Astrocyte (in vitro differentiated cells and primary cell): ENCODE results near the gene CAMK1D. TPM values are rescaled to one million over a fixed set of nuclear protein-coding genes. Genes with fewer than 3 reads are reported as not detected.

ENCODE experiments used
- DNase-seq: peaks from one replicate; pipeline ENCODE4 v3.0.0-alpha.2; 2010; ENCODE audit warnings: low read depth
- FAIRE-seq: peaks from 2 replicates; lab custom pipeline; 2011; peaks lifted over from hg19 to GRCh38; lab: Jason Lieb, UNC
- H2AFZ ChIP-seq: 2 replicates; pipeline ENCODE4 v1.6.0; 2012; ENCODE audit warnings: low read depth, low read length, inconsistent platforms
- H3K27ac ChIP-seq: 2 replicates; pipeline ENCODE4 v1.5.1; 2011; ENCODE audit warnings: low read depth, low read length, inconsistent platforms
- H3K27me3 ChIP-seq: 2 replicates; pipeline ENCODE4 v1.6.0; 2011; ENCODE audit warnings: low read length, inconsistent platforms; ENCODE audit not compliant: insufficient read depth
- H3K36me3 ChIP-seq: 2 replicates; pipeline ENCODE4 v1.5.1; 2011; ENCODE audit warnings: low read length, inconsistent platforms; ENCODE audit not compliant: insufficient read depth
- H3K4me1 ChIP-seq: 2 replicates; pipeline ENCODE4 v1.5.1; 2011; ENCODE audit warnings: low read length, inconsistent platforms; ENCODE audit not compliant: insufficient read depth
- H3K4me2 ChIP-seq: 2 replicates; pipeline ENCODE4 v1.6.0; 2012; ENCODE audit warnings: low read length, inconsistent platforms
- H3K4me3 ChIP-seq: 2 replicates; pipeline ENCODE4 v1.5.1; 2011; ENCODE audit warnings: low read depth, mild to moderate bottlenecking, low read length, inconsistent platforms; ENCODE audit not compliant: insufficient read depth
- H3K79me2 ChIP-seq: 2 replicates; pipeline ENCODE4 v1.6.0; 2012; ENCODE audit warnings: mild to moderate bottlenecking, low read length, inconsistent platforms; ENCODE audit not compliant: insufficient read depth
- H3K9ac ChIP-seq: 2 replicates; pipeline ENCODE4 v1.6.0; 2012; ENCODE audit warnings: mild to moderate bottlenecking, low read length, inconsistent platforms
- H3K9me3 ChIP-seq: 2 replicates; pipeline ENCODE4 v1.5.1; 2012; ENCODE audit warnings: low read depth, mild to moderate bottlenecking, low read length, inconsistent platforms; ENCODE audit not compliant: insufficient read depth
- H4K20me1 ChIP-seq: 2 replicates; pipeline ENCODE4 v1.6.0; 2012; ENCODE audit warnings: low read length, inconsistent platforms; ENCODE audit not compliant: insufficient read depth
- H3K27ac Mint-ChIP-seq: one replicate; pipeline ENCODE4 v1.8.0; 2021; ENCODE audit warnings: mild to moderate bottlenecking, mixed read lengths; ENCODE audit not compliant: unreplicated experiment
- H3K27me3 Mint-ChIP-seq: one replicate; pipeline ENCODE4 v1.8.0; 2021; ENCODE audit warnings: low read depth, mixed read lengths; ENCODE audit not compliant: unreplicated experiment
- H3K36me3 Mint-ChIP-seq: one replicate; pipeline ENCODE4 v1.8.0; 2021; ENCODE audit warnings: low read depth, mixed read lengths; ENCODE audit not compliant: unreplicated experiment
- H3K4me1 Mint-ChIP-seq: one replicate; pipeline ENCODE4 v1.8.0; 2021; ENCODE audit warnings: low read depth, mixed read lengths; ENCODE audit not compliant: unreplicated experiment
- H3K4me3 Mint-ChIP-seq: one replicate; pipeline ENCODE4 v1.8.0; 2021; ENCODE audit warnings: mild to moderate bottlenecking, moderate library complexity, mixed read lengths; ENCODE audit not compliant: unreplicated experiment
- H3K9me3 Mint-ChIP-seq: one replicate; pipeline ENCODE4 v1.8.0; 2021; ENCODE audit warnings: mild to moderate bottlenecking, mixed read lengths; ENCODE audit not compliant: unreplicated experiment
- CTCF ChIP-seq: IDR thresholded peaks from 2 replicates; pipeline ENCODE4 v1.5.1; 2011; ENCODE audit warnings: low read depth, mild to moderate bottlenecking, inconsistent platforms, low read length, moderate library complexity; ENCODE audit not compliant: insufficient read depth
- EZH2 ChIP-seq: IDR thresholded peaks from 2 replicates; pipeline ENCODE4 v1.6.1; 2012; ENCODE audit warnings: mild to moderate bottlenecking, low read length, inconsistent platforms; ENCODE audit not compliant: insufficient read depth
- total RNA-seq: library from RNA; stranded (reverse); gene quantifications from 2 replicates; pipeline ENCODE4 v1.2.1, GENCODE V29; 2021

CAMK1D gene
- total RNA-seq, 1 donor from 2014 or later = 23.6 TPM

- no peak overlapping the region for H3K4me2 ChIP-seq
- no peaks in the 10 kb centered on the region for H3K27me3 ChIP-seq
- FAIRE-seq (no peak), DNase-seq (no peak)
- no peaks in the 10 kb centered on the region for H3K36me3 Mint-ChIP-seq
- H2AFZ ChIP-seq = no peak overlapping the region
- peaks cover 16% of the 10 kb centered on the region for H3K4me1 ChIP-seq
- H3K79me2 ChIP-seq = no peaks in the 10 kb centered on the region
- H3K27ac Mint-ChIP-seq = no peak overlapping the region
- peaks cover 22% of the 10 kb centered on the region for H3K4me1 Mint-ChIP-seq
- TF ChIP-seq EZH2 (no peak), CTCF (no peak)
- no peaks in the 10 kb centered on the region for H3K9me3 Mint-ChIP-seq
- H3K4me3 Mint-ChIP-seq = no peak overlapping the region
- no peaks in the 10 kb centered on the region for H3K9me3 ChIP-seq
- H3K36me3 ChIP-seq = no peaks in the 10 kb centered on the region
- no peak overlapping the region for H3K4me3 ChIP-seq
- H3K9ac ChIP-seq = no peak overlapping the region
- no peaks in the 10 kb centered on the region for H4K20me1 ChIP-seq
- no peaks in the 10 kb centered on the region for H3K27me3 Mint-ChIP-seq
- H3K27ac ChIP-seq = no peak overlapping the region
Observed at GRCh38 chr10:12340937-12341336, 8.4 kb upstream of the CAMK1D start.

- Histone ChIP-seq H3K27me3 (no peaks in the 10 kb centered on the region), H3K4me2 (no peak overlapping the region), H3K4me3 (no peak overlapping the region), H4K20me1 (no peaks in the 10 kb centered on the region), H2AFZ (no peak overlapping the region), H3K27ac (no peak overlapping the region), H3K9me3 (no peaks in the 10 kb centered on the region), H3K4me1 (peaks cover 16% of the 10 kb centered on the region), H3K36me3 (no peaks in the 10 kb centered on the region), H3K79me2 (no peaks in the 10 kb centered on the region), H3K9ac (no peak overlapping the region)
- H3K27ac Mint-ChIP-seq = no peak overlapping the region
- no peak overlapping the region for H3K4me3 Mint-ChIP-seq
- TF ChIP-seq EZH2 = no peak
- TF ChIP-seq CTCF = no peak
- no peaks in the 10 kb centered on the region for H3K9me3 Mint-ChIP-seq
- no peak for FAIRE-seq
- no peaks in the 10 kb centered on the region for H3K36me3 Mint-ChIP-seq
- H3K27me3 Mint-ChIP-seq = peaks cover 2% of the 10 kb centered on the region
- DNase-seq = no peak
- peaks cover 22% of the 10 kb centered on the region for H3K4me1 Mint-ChIP-seq
Observed at GRCh38 chr10:12341526-12341925, 7.8 kb upstream of the CAMK1D start.

- peaks cover 7% of the 10 kb centered on the region for H3K4me1 Mint-ChIP-seq
- H3K9ac ChIP-seq = no peak overlapping the region
- no peaks in the 10 kb centered on the region for H3K36me3 ChIP-seq
- peaks cover 8% of the 10 kb centered on the region for H3K4me1 ChIP-seq
- TF ChIP-seq CTCF = no peak
- TF ChIP-seq EZH2 = no peak
- no peaks in the 10 kb centered on the region for H4K20me1 ChIP-seq
- no peaks in the 10 kb centered on the region for H3K27me3 ChIP-seq
- DNase-seq (no peak), FAIRE-seq (no peak)
- H3K9me3 ChIP-seq = no peaks in the 10 kb centered on the region
- H3K27me3 Mint-ChIP-seq = peaks cover 6% of the 10 kb centered on the region
- no peak overlapping the region for H3K27ac Mint-ChIP-seq
- no peak overlapping the region for H3K4me2 ChIP-seq
- H3K4me3 Mint-ChIP-seq = no peak overlapping the region
- H3K4me3 ChIP-seq = no peak overlapping the region
- H3K9me3 Mint-ChIP-seq = no peaks in the 10 kb centered on the region
- no peak overlapping the region for H2AFZ ChIP-seq
- no peaks in the 10 kb centered on the region for H3K36me3 Mint-ChIP-seq
- H3K27ac ChIP-seq = no peak overlapping the region
- H3K79me2 ChIP-seq = no peaks in the 10 kb centered on the region
Observed at GRCh38 chr10:12344375-12345110, 4.8 kb upstream of the CAMK1D start.
